ENCODE data around the gene SLC35B4.
A peak's percentile ranks its signal among the peaks of the same experiment; 100 is the strongest.
"Not testable (repeated sequence)": the region's sequence is repeated elsewhere in the genome, so short reads cannot be mapped to it uniquely, and the experiment has no call there.

SLC35B4 gene

GRCh38 chr7:134331393-134331792, 14.7 kb upstream of the SLC35B4 start:
- no peak for DNase-seq (ENCODE audit: low spot score)

- DNase-seq (ENCODE audit: low spot score), result no peak
Observed at GRCh38 chr7:134330974-134331373, 14.2 kb upstream of the SLC35B4 start.

GRCh38 chr7:134329614-134330346, 13.1 kb upstream of the SLC35B4 start:
- no peak for DNase-seq (ENCODE audit: low spot score)

GRCh38 chr7:134328900-134329299, 12.2 kb upstream of the SLC35B4 start:
- DNase-seq (ENCODE audit: low spot score), result no peak

GRCh38 chr7:134327896-134328295, 11.2 kb upstream of the SLC35B4 start:
- DNase-seq (ENCODE audit: low spot score), result peak; percentile 32

GRCh38 chr7:134324107-134324506, 7.4 kb upstream of the SLC35B4 start:
- DNase-seq (ENCODE audit: low spot score), result no peak

GRCh38 chr7:134320201-134320600, 3.5 kb upstream of the SLC35B4 start:
- DNase-seq (ENCODE audit: low spot score), result no peak

- DNase-seq (ENCODE audit: low spot score), result no peak
Observed at GRCh38 chr7:134318443-134318842, 1.7 kb upstream of the SLC35B4 start.

- no peak for DNase-seq (ENCODE audit: low spot score)
Observed at GRCh38 chr7:134317434-134317833, 704 bp upstream of the SLC35B4 start.

GRCh38 chr7:134315679-134316538, 821 bp downstream of the SLC35B4 start:
- DNase-seq (ENCODE audit: low spot score), result no peak

- no peak for DNase-seq (ENCODE audit: low spot score)
Observed at GRCh38 chr7:134313543-134313942, 3.2 kb downstream of the SLC35B4 start.

- DNase-seq (ENCODE audit: low spot score), result no peak
Observed at GRCh38 chr7:134312717-134313116, 4.0 kb downstream of the SLC35B4 start.

GRCh38 chr7:134311807-134312206, 4.9 kb downstream of the SLC35B4 start:
- no peak for DNase-seq (ENCODE audit: low spot score)

GRCh38 chr7:134308548-134308947, 8.2 kb downstream of the SLC35B4 start:
- DNase-seq (ENCODE audit: low spot score), result no peak

- no peak for DNase-seq (ENCODE audit: low spot score)
Observed at GRCh38 chr7:134307320-134307719, 9.4 kb downstream of the SLC35B4 start.

GRCh38 chr7:134302120-134302519, 14.6 kb downstream of the SLC35B4 start:
- no peak for DNase-seq (ENCODE audit: low spot score)

- no peak for DNase-seq (ENCODE audit: low spot score)
Observed at GRCh38 chr7:134301592-134301991, 15.1 kb downstream of the SLC35B4 start.

- no peak for DNase-seq (ENCODE audit: low spot score)
Observed at GRCh38 chr7:134300988-134301387, 15.7 kb downstream of the SLC35B4 start.

GRCh38 chr7:134298902-134299683, 17.6 kb downstream of the SLC35B4 start:
- DNase-seq (ENCODE audit: low spot score), result peak; percentile 85

GRCh38 chr7:134297489-134297888, 19.2 kb downstream of the SLC35B4 start:
- DNase-seq (ENCODE audit: low spot score), result no peak

GRCh38 chr7:134295982-134296381, 20.7 kb downstream of the SLC35B4 start:
- not testable (repeated sequence) for DNase-seq (ENCODE audit: low spot score)

- peak; percentile 26 for DNase-seq (ENCODE audit: low spot score)
Observed at GRCh38 chr7:134293002-134293740, 23.6 kb downstream of the SLC35B4 start.
